GM18520 (cell line): Measurements from ENCODE around the gene AKAP6.

Source experiments
- ATAC-seq: cut with Tn5 transposase; IDR thresholded peaks from one replicate; pipeline ENCODE4 v1.9.1; 2021; ENCODE audit not compliant: unreplicated experiment

AKAP6 gene

GRCh38 chr14:32650665-32651064 is 321.6 kb downstream of the AKAP6 start:
- no peak for ATAC-seq

- no peak for ATAC-seq
Measured at GRCh38 chr14:32654106-32654505, 325.0 kb downstream of the AKAP6 start.

DNA sequence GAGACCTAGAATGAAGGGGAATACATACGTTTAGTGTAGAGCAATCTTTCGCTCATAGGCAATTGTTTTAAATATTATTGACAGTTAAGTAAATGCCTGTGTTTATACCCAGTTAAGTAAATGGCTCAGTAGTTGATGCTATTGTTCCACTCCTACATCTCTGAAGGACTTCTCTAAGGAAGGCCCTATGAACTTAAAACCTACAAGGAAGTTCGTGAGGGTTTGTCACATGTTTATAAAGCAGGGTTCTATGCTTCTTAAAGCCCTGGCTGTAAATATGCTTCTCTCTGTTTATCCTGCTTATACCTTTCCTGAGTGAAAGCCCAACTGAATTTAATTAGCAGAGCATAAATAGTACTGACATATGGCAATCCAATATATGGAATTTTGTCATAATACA is 327.5 kb downstream of the AKAP6 start:
- ATAC-seq: no peak

- ATAC-seq: no peak
Measured at GRCh38 chr14:32657081-32657480, 328.0 kb downstream of the AKAP6 start.

DNA sequence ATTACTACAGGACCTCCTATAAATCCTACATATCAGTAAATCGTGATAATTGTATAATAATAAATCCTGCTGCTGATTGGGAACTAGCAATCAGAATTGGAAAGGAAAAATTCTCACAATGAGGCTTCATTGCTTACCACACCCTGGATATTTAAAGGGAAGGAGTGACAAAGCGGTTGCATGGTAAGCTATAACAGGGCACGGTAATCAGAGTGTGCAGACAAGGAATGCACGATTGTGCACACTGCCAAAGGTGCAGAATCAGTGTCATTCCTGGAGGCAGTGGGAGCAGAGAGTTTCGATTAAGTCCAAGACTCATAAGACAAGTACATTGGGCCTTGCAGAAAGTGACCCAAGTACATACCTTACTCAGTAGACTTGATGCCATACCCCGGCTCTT is 332.1 kb downstream of the AKAP6 start:
- no peak for ATAC-seq

GRCh38 chr14:32662211-32662610 is 333.1 kb downstream of the AKAP6 start:
- no peak for ATAC-seq

GRCh38 chr14:32666308-32666707 is 337.2 kb downstream of the AKAP6 start:
- no peak for ATAC-seq

- ATAC-seq: no peak
Measured at GRCh38 chr14:32667287-32667686, 338.2 kb downstream of the AKAP6 start.

DNA sequence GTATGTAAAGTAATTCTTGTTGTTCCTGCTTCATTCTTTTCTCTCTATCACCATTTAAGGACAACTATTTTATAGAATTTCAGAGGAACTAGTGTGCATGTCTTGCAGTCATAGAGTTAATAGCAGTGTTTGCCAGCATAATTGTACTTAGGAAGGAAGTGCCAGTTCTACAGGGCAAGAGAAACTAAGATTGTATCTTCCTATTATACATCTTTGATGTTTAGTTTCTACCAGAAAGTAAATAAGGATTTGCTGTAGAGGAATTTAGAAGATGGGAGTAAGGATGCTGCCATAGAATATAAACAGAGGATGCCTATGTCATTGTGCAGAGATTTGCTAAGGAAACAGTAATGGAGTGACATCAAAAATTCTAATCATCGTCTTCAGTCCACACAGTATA is 338.7 kb downstream of the AKAP6 start:
- ATAC-seq: no peak

DNA sequence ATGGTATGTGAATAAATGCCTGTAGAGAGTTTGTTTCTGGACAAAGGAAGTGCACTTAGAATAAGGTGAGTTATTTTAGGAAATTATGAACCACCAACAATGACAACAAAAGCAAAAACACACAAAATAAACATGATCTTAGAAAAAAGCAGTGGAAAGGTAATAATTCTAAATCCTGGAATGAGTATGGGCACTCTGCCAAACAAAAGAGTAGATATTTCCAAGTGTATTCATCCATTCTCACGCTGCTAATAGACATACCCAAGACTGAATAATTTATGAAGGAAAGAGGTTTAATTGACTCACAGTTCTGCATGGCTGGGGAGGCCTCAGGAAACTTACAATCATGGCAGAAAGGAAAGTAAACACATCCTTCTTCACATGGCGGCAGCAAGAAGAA is 340.3 kb downstream of the AKAP6 start:
- no peak for ATAC-seq

DNA sequence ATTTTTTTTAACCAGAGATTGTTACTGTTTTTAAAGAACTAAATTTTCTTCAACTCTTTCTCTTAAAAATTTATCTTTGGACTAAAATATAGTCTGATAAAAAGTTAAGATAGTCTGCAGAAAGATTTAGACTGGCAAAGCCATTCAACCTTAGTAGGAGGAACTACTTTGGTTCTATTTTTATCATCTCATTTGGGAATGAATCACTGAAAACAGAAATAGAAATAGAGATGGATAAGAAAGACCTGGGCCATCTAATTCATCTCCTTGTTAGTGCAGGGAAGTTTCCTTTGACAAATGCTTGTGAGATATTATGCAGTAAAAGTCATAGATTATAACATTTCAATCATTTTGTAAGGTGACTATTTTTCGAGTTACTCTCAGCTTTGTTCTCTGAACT is 346.3 kb downstream of the AKAP6 start:
- ATAC-seq: no peak

- no peak for ATAC-seq
Measured at GRCh38 chr14:32677129-32677780, 348.2 kb downstream of the AKAP6 start.

DNA sequence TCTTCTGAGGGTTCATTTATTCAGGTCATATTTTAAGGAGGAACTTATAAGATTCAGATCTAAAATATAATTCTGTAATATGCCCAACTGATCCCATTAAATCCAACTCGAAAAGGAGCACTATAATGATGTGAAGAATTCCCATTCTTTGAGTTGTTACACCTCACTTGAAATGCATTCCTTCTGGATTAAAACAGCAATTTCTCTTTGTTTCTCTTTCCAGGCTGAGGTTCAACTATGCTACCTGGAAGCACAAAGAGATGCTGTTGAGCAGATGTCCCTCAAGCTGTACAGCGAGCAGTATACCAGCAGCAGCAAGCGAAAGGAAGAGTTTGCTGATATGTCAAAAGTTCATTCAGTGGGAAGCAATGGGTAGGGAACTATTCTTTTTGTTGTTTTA is 349.0 kb downstream of the AKAP6 start:
- ATAC-seq: no peak

DNA sequence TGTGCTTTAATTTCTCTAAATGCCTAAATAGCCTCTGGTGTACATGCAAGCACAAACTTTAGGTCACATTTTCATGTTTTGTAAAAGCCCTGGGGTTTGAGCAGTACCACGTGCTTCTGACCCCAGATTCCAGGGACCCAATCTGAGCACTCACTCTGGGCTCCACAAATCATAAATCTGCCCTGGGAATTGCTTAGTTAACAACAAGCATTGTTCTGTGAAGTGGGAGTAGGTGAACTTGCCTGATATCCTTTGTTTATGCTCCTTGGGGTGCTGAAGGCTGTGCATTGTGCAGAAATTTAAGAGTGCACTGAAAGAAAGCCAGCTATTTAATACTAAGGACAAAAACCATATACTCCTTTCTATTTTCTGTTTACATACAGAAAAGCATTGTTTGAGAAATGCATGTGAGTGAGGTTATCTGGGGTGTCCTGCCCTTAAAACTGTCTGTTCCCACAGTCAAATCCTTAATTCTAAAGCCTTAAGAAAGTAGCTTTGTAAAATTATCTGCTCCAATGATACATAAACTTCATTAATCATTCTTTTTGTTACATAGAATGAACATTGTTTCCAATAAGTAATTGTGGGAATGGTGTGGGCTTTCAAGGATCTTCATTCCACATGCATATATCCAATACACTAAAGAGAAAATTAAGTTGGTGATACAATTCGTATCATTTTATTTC is 351.0 kb downstream of the AKAP6 start:
- ATAC-seq: no peak

- ATAC-seq: no peak
Measured at GRCh38 chr14:32681598-32681997, 352.5 kb downstream of the AKAP6 start.

DNA sequence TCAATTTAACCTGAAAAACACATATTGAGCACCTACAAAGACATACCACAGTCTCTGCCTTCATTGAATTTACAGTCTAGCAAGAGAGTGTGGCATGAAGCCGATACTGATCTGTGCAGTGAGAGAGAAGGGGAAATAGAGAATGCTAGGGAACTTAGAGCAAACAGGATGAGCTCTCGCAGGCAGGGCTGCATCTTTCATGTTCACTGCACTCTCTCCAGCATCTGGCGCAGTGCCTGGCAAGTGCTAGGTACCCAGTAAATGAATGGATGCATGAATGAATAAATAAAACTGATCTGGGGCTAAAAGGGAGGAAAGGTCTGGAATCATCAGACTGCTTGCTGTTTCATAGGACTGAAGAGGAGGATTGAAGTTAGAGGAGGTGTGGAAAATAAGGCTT is 353.1 kb downstream of the AKAP6 start:
- no peak for ATAC-seq

DNA sequence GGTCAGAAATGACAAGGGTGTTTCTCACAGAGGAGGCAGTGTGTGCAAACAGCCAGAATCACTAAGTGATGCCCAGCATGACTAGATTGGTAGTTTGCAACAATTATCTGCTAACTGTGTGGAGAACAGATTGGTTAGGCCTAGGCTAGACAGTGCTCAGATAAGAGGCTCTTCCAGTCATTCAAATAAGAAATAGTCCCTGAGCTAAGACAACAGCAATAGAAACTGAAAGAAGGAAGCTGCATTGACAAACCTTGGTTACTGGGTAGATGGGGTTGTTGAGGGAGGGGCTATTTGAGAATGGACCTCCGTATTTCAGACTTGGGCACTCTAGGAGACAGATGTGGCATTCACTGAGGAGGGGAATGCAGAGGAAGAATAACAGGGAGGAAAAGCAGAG is 354.6 kb downstream of the AKAP6 start:
- no peak for ATAC-seq

DNA sequence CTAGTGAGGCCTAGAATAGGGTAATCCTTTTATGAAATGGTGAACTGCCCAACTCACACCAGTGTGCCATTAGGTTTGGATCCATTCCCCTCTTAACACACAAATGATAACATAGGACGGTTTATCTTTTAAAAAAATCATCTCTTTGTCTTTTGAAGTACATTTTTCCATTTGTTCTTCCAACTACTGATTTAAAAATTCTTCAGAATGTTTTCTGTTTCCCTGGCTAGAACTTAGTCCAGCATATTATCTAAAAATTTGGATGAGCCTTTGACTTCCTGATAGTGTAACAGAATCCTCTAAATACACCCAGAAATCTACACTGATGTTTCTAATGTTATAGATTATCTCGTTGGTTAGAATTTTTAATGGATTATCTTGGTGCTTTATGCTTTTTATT is 359.8 kb downstream of the AKAP6 start:
- no peak for ATAC-seq

GRCh38 chr14:32692441-32692840 is 363.3 kb downstream of the AKAP6 start:
- no peak for ATAC-seq

DNA sequence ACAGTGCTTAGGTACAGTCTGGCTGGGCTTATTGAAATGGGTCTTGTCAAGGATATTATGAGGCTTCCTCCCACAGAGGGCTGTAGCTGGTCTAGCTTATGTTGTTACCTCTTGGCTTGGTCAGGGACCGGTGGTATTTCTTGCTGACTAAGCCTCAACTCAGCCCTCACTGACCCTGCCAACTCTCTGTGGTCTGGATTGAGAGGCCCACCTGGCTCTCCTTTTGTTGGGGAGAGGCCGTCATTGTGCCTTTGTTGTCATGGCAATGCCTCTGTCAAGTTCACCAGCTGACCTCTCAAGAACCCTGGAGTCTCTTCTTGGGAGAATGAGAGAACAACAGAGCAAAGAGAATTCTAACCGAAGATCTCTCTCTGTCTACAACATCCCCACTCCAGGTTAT is 364.0 kb downstream of the AKAP6 start:
- no peak for ATAC-seq

- ATAC-seq: no peak
Measured at GRCh38 chr14:32694795-32695449, 365.8 kb downstream of the AKAP6 start.

DNA sequence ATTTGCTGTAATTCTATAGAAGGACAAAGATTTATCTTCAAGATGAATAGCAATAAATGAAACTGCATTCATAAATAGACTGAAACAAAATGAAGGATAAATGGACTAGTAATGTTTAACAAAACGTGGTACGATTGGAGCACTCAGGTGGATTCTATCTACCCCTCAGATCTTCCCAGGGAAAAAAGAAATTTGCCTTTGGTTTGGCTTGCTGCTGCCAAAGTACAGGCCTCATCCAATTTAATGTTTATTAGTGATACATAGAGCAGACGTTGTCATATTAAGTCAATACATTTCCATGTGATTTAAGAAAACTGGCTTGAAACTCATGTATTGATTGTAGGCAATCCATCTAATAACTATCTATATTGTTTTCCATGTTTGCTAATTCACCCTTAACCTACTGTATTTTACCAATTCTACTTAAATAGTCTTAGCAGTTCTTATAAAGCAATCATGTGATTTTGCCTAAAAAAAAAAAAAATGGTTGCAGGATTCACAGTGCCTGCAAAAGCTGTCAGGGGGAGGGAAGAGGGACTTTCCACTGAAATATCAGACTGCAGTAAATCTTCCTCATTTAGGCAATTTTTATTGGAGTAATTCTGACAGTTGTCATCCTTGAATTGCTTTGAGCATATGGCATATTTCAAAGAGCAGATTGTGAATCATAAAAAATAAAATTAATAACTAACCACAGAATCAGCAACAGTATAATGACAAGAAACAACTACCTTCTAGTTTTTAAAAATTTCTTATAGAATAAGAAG is 367.4 kb downstream of the AKAP6 start:
- ATAC-seq: no peak
